Activated B cell treated with CpG ODN at 0.5 μM for 24 hours (primary cell): ENCODE data around the gene SYNJ2BP. TPM values are rescaled to one million over a fixed set of nuclear protein-coding genes. Genes with fewer than 3 reads are reported as not detected.
A peak's percentile ranks its signal among the peaks of the same experiment; 100 is the strongest.
"Not testable (repeated sequence)": the region's sequence is repeated elsewhere in the genome, so short reads cannot be mapped to it uniquely, and the experiment has no call there.

ENCODE experiments used
- ATAC-seq: fragments of 200-7000 bp; cut with Tn5 transposase; one replicate; pipeline ENCODE4 v1.10.0; 2021; ENCODE audit warnings: low read depth, mild to moderate bottlenecking, moderate library complexity
- CTCF ChIA-PET: fragments of 350-600 bp; sonication (Branson Sonifier 250); formaldehyde crosslinking; loops from one replicate; lab custom pipeline; 2021; ENCODE audit warnings: antibody characterized with exemption; lab: Charles Lee
- POLR2A ChIA-PET: fragments of 350-600 bp; sonication (Branson Sonifier 250); formaldehyde crosslinking; loops from one replicate; lab custom pipeline; 2021; ENCODE audit warnings: antibody characterized with exemption; lab: Charles Lee
- DNase-seq: peaks from one replicate; pipeline ENCODE4 v3.0.0; 2022
- H3K27ac Mint-ChIP-seq: one replicate; pipeline ENCODE4 v1.8.0; 2020; ENCODE audit warnings: mixed read lengths
- H3K27me3 Mint-ChIP-seq: one replicate; pipeline ENCODE4 v1.8.0; 2021; ENCODE audit warnings: mixed read lengths
- H3K36me3 Mint-ChIP-seq: one replicate; pipeline ENCODE4 v1.8.0; 2021; ENCODE audit warnings: low read depth, mixed read lengths
- H3K4me1 Mint-ChIP-seq: one replicate; pipeline ENCODE4 v1.8.0; 2021; ENCODE audit warnings: mixed read lengths
- H3K4me3 Mint-ChIP-seq: one replicate; pipeline ENCODE4 v1.8.0; 2020; ENCODE audit warnings: mild to moderate bottlenecking, mixed read lengths
- H3K9me3 Mint-ChIP-seq: one replicate; pipeline ENCODE4 v1.8.0; 2020; ENCODE audit warnings: mixed read lengths
- intact Hi-C: fragments of 100-400 bp; cut with micrococcal nuclease; formaldehyde crosslinking; loops from one replicate; pipeline ENCODE4 v1.15.1; 2024
- total RNA-seq: library from RNA; stranded (reverse); gene quantifications from 2 replicates; pipeline ENCODE4 v1.2.3, GENCODE V29; 2022
- TF ChIP-seq, protein P1 (sequence below): fragments of 200-600 bp; IDR thresholded peaks from one replicate; pipeline ENCODE4 v1.8.0; 2022; ENCODE audit warnings: antibody characterized with exemption, mild to moderate bottlenecking

The SYNJ2BP gene
- total RNA-seq, 1 donor from 2014 or later = 16.5 TPM

DNA sequence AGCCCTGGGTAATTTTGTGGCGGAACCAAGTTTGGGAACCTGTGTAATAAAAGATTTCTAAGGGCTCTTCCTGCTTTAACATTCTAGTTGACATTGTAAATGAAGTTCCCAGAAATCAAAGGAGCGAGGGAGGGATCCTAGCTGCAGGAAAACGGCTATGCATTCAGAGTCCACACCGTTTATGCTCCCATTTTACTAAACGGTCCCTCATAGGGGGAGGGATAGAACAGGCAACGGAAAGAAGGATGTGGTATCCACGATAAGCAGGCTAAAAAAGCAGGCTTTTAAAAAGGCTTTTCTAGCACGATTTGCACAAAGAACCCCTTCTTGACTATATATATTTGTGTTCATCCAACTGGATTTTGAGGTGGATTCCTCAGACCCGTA, 559 bp downstream of the SYNJ2BP start:
- DNase-seq = no peak
- Mint-ChIP-seq H3K27me3 (no peaks in the 10 kb centered on the region), H3K4me1 (peaks cover 27% of the 10 kb centered on the region), H3K9me3 (no peaks in the 10 kb centered on the region), H3K36me3 (peaks cover 21% of the 10 kb centered on the region), H3K4me3 (peak overlapping the region; percentile 92), H3K27ac (peak overlapping the region; percentile 77)
- CTCF ChIA-PET = no interaction called here
- intact Hi-C loops = loop anchor here (10.0 kb wide), 1 partner anchor 298 kb away; no protein-coding TSS in a partner anchor
- POLR2A ChIA-PET = interaction anchor here (0.7 kb wide), 1 partner anchor 516 kb away, joined by 3 read pairs; no protein-coding TSS in a partner anchor
- TF ChIP-seq, protein P1, sequence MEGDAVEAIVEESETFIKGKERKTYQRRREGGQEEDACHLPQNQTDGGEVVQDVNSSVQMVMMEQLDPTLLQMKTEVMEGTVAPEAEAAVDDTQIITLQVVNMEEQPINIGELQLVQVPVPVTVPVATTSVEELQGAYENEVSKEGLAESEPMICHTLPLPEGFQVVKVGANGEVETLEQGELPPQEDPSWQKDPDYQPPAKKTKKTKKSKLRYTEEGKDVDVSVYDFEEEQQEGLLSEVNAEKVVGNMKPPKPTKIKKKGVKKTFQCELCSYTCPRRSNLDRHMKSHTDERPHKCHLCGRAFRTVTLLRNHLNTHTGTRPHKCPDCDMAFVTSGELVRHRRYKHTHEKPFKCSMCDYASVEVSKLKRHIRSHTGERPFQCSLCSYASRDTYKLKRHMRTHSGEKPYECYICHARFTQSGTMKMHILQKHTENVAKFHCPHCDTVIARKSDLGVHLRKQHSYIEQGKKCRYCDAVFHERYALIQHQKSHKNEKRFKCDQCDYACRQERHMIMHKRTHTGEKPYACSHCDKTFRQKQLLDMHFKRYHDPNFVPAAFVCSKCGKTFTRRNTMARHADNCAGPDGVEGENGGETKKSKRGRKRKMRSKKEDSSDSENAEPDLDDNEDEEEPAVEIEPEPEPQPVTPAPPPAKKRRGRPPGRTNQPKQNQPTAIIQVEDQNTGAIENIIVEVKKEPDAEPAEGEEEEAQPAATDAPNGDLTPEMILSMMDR = no peak
- ATAC-seq = no peak

GRCh38 chr14:70415788-70416187, 1.1 kb downstream of the SYNJ2BP start:
- no peak overlapping the region for H3K27ac Mint-ChIP-seq
- no peak for ATAC-seq
- DNase-seq = no peak
- peaks cover 27% of the 10 kb centered on the region for H3K4me1 Mint-ChIP-seq
- TF ChIP-seq, protein P1 = no peak
- H3K27me3 Mint-ChIP-seq = no peaks in the 10 kb centered on the region
- ChIA-PET POLR2A (interaction anchor here (0.7 kb wide), 1 partner anchor 516 kb away, joined by 3 read pairs; no protein-coding TSS in a partner anchor), CTCF (no interaction called here)
- H3K9me3 Mint-ChIP-seq = no peaks in the 10 kb centered on the region
- intact Hi-C loops = loop anchor here (10.0 kb wide), 1 partner anchor 299 kb away; no protein-coding TSS in a partner anchor
- peaks cover 24% of the 10 kb centered on the region for H3K36me3 Mint-ChIP-seq
- H3K4me3 Mint-ChIP-seq = peak overlapping the region; percentile 76

- intact Hi-C loops = no loop called here
- Mint-ChIP-seq H3K27ac (no peak overlapping the region), H3K4me1 (peaks cover 4% of the 10 kb centered on the region), H3K27me3 (no peaks in the 10 kb centered on the region), H3K4me3 (no peak overlapping the region), H3K9me3 (no peaks in the 10 kb centered on the region), H3K36me3 (peaks cover 42% of the 10 kb centered on the region)
- no peak for DNase-seq
- CTCF ChIA-PET = interaction anchor here (0.6 kb wide), 1 partner anchor 703 kb away, joined by 3 read pairs; no protein-coding TSS in a partner anchor
- no peak for ATAC-seq
- TF ChIP-seq, protein P1 = no peak
- POLR2A ChIA-PET = no interaction called here
Observed at GRCh38 chr14:70407621-70408020, 9.3 kb downstream of the SYNJ2BP start.

GRCh38 chr14:70406216-70406615, 10.7 kb downstream of the SYNJ2BP start:
- H3K27ac Mint-ChIP-seq, CTCF ChIA-PET, POLR2A ChIA-PET, H3K9me3 Mint-ChIP-seq, ATAC-seq, H3K4me1 Mint-ChIP-seq, H3K27me3 Mint-ChIP-seq, H3K4me3 Mint-ChIP-seq, intact Hi-C loops, DNase-seq: not testable (repeated sequence)
- peaks cover 38% of the 10 kb centered on the region for H3K36me3 Mint-ChIP-seq

DNA sequence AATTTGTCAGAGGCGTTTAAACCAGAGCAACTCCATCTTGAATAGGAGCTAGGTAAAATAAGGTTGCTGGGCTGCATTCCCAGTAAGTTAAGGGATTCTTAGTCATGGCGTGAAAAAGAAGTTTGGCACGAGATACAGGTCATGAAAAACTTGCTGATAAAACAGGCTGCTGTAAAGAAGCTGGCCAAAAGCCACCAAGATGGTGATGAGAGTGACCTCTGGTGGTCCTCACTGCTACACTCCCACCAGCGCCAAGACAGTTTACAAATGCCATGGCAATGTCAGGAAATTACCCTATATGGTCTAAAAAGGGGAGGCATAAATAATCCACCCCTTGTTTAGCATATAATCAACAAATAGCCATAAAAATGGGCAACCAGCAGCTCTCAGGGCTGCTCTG, 13.6 kb downstream of the SYNJ2BP start:
- CTCF ChIA-PET = interaction anchor here (1.8 kb wide), 1 partner anchor 18 kb away, joined by 3 read pairs; no protein-coding TSS in a partner anchor
- H3K4me3 Mint-ChIP-seq, ATAC-seq, DNase-seq, H3K27ac Mint-ChIP-seq, POLR2A ChIA-PET, H3K27me3 Mint-ChIP-seq, H3K4me1 Mint-ChIP-seq, intact Hi-C loops, H3K9me3 Mint-ChIP-seq: not testable (repeated sequence)
- H3K36me3 Mint-ChIP-seq = peaks cover 35% of the 10 kb centered on the region

DNA sequence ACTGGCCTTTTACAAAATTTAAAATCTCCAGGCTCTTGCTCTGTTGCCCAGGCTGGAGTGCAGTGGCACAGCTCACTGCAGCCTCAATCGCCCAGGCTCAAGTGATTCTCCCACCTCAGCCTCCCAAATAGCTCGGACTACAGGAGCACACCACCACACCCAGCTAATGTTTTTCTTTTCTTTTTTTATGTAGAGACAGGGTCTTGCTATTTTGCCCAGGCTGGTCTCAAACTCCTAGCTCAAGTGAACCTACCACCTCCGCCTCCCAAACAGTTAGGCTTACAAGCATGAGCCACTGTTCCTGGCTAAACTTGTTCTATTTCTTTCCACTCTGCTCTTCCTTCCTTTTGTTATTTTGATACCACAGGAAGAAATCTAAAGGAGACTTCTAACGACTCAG, 15.2 kb downstream of the SYNJ2BP start:
- CTCF ChIA-PET = no interaction called here
- Mint-ChIP-seq H3K4me3 (no peak overlapping the region), H3K4me1 (no peaks in the 10 kb centered on the region), H3K27me3 (no peaks in the 10 kb centered on the region), H3K9me3 (peaks cover 2% of the 10 kb centered on the region), H3K27ac (no peak overlapping the region), H3K36me3 (peaks cover 40% of the 10 kb centered on the region)
- POLR2A ChIA-PET = no interaction called here
- intact Hi-C loops = no loop called here
- DNase-seq (no peak), ATAC-seq (no peak)
- TF ChIP-seq, protein P1 = no peak
